K562 (cell line): ENCODE measurements around the gene C1orf116. TPM values are rescaled to one million over a fixed set of nuclear protein-coding genes. Genes with fewer than 3 reads are reported as not detected.

ENCODE experiments used
- CCAR2 ChIP-seq: fragments of 200-400 bp; formaldehyde crosslinking; IDR thresholded peaks from 2 replicates; pipeline ENCODE4 v1.6.1; 2017; ENCODE audit warnings: mild to moderate bottlenecking, low read depth, low read length
- CSDE1 ChIP-seq, 2 experiments: fragments of 450-650 bp; IDR thresholded peaks; 2 replicates each; pipeline ENCODE4 v1.6.1; 2016; ENCODE audit warnings: mild to moderate bottlenecking in 1 of 2
- EZH2 ChIP-seq: IDR thresholded peaks from 2 replicates; pipeline ENCODE4 v1.6.1; 2012; ENCODE audit warnings: low read depth, mild to moderate bottlenecking, inconsistent platforms, low read length, borderline replicate concordance
- FUS ChIP-seq: fragments of 200-400 bp; formaldehyde crosslinking; optimal IDR thresholded peaks from 2 replicates; pipeline ENCODE3; 2017; ENCODE audit warnings: low read depth, low read length
- HDAC8 ChIP-seq: fragments of 450-650 bp; IDR thresholded peaks from 2 replicates; pipeline ENCODE4 v1.6.1; 2016; ENCODE audit warnings: mild to moderate bottlenecking, missing genetic modification characterization, moderate library complexity, missing compliant biosample characterization
- HNRNPUL1 ChIP-seq: fragments of 200-400 bp; formaldehyde crosslinking; IDR thresholded peaks from 2 replicates; pipeline ENCODE4 v1.6.1; 2017; ENCODE audit warnings: low read length
- KDM2B ChIP-seq: fragments of 250-450 bp; sonication (Bioruptor Pico); IDR thresholded peaks from 2 replicates; pipeline ENCODE4 v1.8.0; 2021; ENCODE audit warnings: mild to moderate bottlenecking, moderate library complexity
- MXI1 ChIP-seq: IDR thresholded peaks from 2 replicates; pipeline ENCODE4 v1.6.1; 2011; ENCODE audit warnings: low read depth, mild to moderate bottlenecking, improper control_type of control experiment, low read length
- PHF20 ChIP-seq: fragments of 450-650 bp; IDR thresholded peaks from 2 replicates; pipeline ENCODE4 v1.6.1; 2018; ENCODE audit not compliant: partially characterized antibody
- RBFOX2 ChIP-seq: fragments of 200-400 bp; formaldehyde crosslinking; IDR thresholded peaks from 2 replicates; pipeline ENCODE4 v1.6.1; 2017; ENCODE audit warnings: low read depth, mild to moderate bottlenecking, low read length, moderate library complexity
- RBM25 ChIP-seq: fragments of 200-400 bp; formaldehyde crosslinking; IDR thresholded peaks from 2 replicates; pipeline ENCODE4 v1.6.1; 2018; ENCODE audit warnings: low read length, low read depth, moderate library complexity; ENCODE audit not compliant: severe bottlenecking
- RNF219 ChIP-seq: fragments of 250-450 bp; sonication (Bioruptor Pico); IDR thresholded peaks from 2 replicates; pipeline ENCODE4 v1.5.0; 2022; ENCODE audit warnings: mild to moderate bottlenecking
- STAT6 ChIP-seq: sonication (generic); formaldehyde crosslinking; IDR thresholded peaks from 2 replicates; pipeline ENCODE4 v1.8.1; 2023; ENCODE audit warnings: mild to moderate bottlenecking, missing genetic modification reagents
- THAP12 ChIP-seq: fragments of 250-450 bp; sonication (Bioruptor Pico); IDR thresholded peaks from 2 replicates; pipeline ENCODE4 v1.9.0; 2021; ENCODE audit warnings: mild to moderate bottlenecking, inconsistent platforms
- TOE1 ChIP-seq, 2 experiments: fragments of 450-650 bp in 1 of 2; sonication (generic) in 1 of 2; formaldehyde crosslinking in 1 of 2; IDR thresholded peaks; 2 replicates each; pipeline versions ENCODE4 v1.7.1 to v1.8.0; 2016 to 2022; ENCODE audit warnings: borderline replicate concordance in 2 of 2, mild to moderate bottlenecking in 2 of 2, antibody characterized with exemption in 1 of 2, inconsistent platforms in 1 of 2, low read depth in 1 of 2, missing genetic modification reagents in 1 of 2, moderate library complexity in 1 of 2
- ZBTB2 ChIP-seq: fragments of 450-650 bp; IDR thresholded peaks from 2 replicates; pipeline ENCODE4 v1.6.1; 2016; ENCODE audit warnings: antibody characterized with exemption
- ZNF12 ChIP-seq: sonication (generic); formaldehyde crosslinking; IDR thresholded peaks from 2 replicates; pipeline ENCODE4 v1.4.0; 2020; ENCODE audit warnings: mild to moderate bottlenecking, missing genetic modification reagents
- ZNF668 ChIP-seq: fragments of 250-450 bp; sonication (Bioruptor Pico); IDR thresholded peaks from 2 replicates; pipeline ENCODE4 v1.8.0; 2022; ENCODE audit warnings: mild to moderate bottlenecking, inconsistent platforms
- ZSCAN29 ChIP-seq: fragments of 450-650 bp; IDR thresholded peaks from 2 replicates; pipeline ENCODE4 v1.6.1; 2017
- polyA plus RNA-seq, 8 experiments: library from polyadenylated mRNA; depleted of rRNA in 4 of 8; stranded (reverse) in 5 of 8; unstranded in 3 of 8; fragments of >200 nt; fragmentation: Nextera tagmentation in 2 of 8; fragmentation: Illumina TruSeq in 1 of 8; extraction: Ambion mirVana in 2 of 8; extraction: Trizol in 1 of 8; gene quantifications; 2 replicates each; pipeline versions ENCODE4 v1.2.1 to v1.2.3, GENCODE V29; 2011 to 2014; ENCODE audit warnings: inconsistent platforms in 1 of 8, missing spikeins in 1 of 8
- total RNA-seq, 7 experiments: library from RNA; depleted of rRNA in 6 of 7; stranded (reverse); fragments of >200 nt in 6 of 7; fragmentation: Illumina TruSeq in 2 of 7; extraction: Trizol in 2 of 7; gene quantifications; 2 replicates each; pipeline versions ENCODE4 v1.2.1 to v1.2.3, GENCODE V29; 2011 to 2021; ENCODE audit warnings: low replicate concordance in 1 of 7

Gene C1orf116
- total and polyA plus RNA-seq, 9 of the 15 experiments (the other 6 are each of a cell fraction or from before 2014, with no cell fraction given): 0.62 to 3.0 (median 0.95) TPM

- TF ChIP-seq STAT6 (CRISPR knock-in tag): peak; percentile 58; the same call in 1 of the 2 replicates
- TF ChIP-seq THAP12 (CRISPR knock-in tag): peak; percentile 65; the same call in 1 of the 2 replicates
- TF ChIP-seq MXI1: peak; percentile 94
- TF ChIP-seq RBFOX2: peak; percentile 97
- TF ChIP-seq HDAC8: peak; percentile 64; the same call in 1 of the 2 replicates
- TF ChIP-seq PHF20: peak; percentile 77
- TF ChIP-seq ZSCAN29: no peak
- no peak for TF ChIP-seq ZNF668
- peak; percentile 77; the same call in 1 of the 2 replicates for TF ChIP-seq KDM2B (CRISPR knock-in tag)
- TF ChIP-seq FUS: no peak
- no peak; a peak in 1 of 4 replicates for TF ChIP-seq CSDE1 (IDR thresholded peaks at IDR 0.05)
- TF ChIP-seq HNRNPUL1: no peak
- peak; percentile 92 for TF ChIP-seq RBM25
- TF ChIP-seq CCAR2: no peak
- no peak for TF ChIP-seq RNF219 (CRISPR knock-in tag)
- no peak for TF ChIP-seq EZH2
- no peak for TF ChIP-seq ZNF12 (CRISPR knock-in tag)
- TF ChIP-seq ZBTB2: peak; percentile 78
- TF ChIP-seq TOE1 (IDR thresholded peaks at IDR 0.05; ENCODE audit: borderline replicate concordance): peak; percentile 88
- TF ChIP-seq TOE1 (CRISPR knock-in tag; IDR thresholded peaks at IDR 0.05; ENCODE audit: borderline replicate concordance, low read depth): no peak
These were observed 20.6 kb upstream of the C1orf116 start, which contains the start of gene PFKFB2 (continued) for GRCh38 chr1:207052911-207053769.
